Stimulated activated CD8-positive, alpha-beta memory T cell treated with anti-CD3 and anti-CD28 coated beads, Interleukin-12 subunit alpha, Interleukin-12 subunit beta, amount 100 ng/mL, for 4 hours (primary cell): ENCODE data around the gene ENPP4.
"Not testable (repeated sequence)": the region's sequence is repeated elsewhere in the genome, so short reads cannot be mapped to it uniquely, and the experiment has no call there.

Source experiments
- DNase-seq: peaks from one replicate; pipeline ENCODE4 v3.0.0-alpha.2; 2020; ENCODE audit warnings: low read depth

The ENPP4 gene

DNA sequence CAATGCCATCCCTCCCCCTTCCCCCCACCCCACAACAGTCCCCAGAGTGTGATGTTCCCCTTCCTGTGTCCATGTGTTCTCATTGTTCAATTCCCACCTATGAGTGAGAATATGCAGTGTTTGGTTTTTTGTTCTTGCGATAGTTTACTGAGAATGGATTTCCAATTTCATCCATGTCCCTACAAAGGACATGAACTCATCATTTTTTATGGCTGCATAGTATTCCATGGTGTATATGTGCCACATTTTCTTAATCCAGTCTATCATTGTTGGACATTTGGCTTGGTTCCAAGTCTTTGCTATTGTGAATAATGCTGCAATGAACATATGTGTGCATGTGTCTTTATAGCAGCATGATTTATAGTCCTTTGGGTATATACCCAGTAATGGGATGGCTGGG, 1.5 kb downstream of the ENPP4 start:
- not testable (repeated sequence) for DNase-seq

- DNase-seq: no peak
These were observed 4.4 kb downstream of the ENPP4 start for GRCh38 chr6:46134216-46134615.

DNA sequence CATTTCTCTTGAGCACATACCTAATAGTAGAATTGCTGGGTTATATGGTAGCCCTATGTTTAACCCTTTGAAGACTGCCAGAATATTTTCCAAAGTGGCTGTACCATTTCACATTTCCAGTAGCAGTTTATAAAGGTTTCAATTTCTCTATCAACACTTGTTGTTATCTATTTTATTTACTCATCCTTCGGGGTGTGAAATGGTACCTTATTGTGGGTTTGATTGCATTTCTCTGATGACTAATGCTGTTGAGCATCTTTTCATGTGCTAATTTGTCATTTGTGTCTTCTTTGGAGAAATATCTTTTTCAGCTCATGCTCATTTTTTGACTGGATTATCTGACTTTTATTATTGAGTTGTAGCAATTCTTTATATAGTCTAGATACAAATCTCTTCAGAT, 5.4 kb downstream of the ENPP4 start:
- DNase-seq: no peak

GRCh38 chr6:46136831-46137230, 7.0 kb downstream of the ENPP4 start:
- no peak for DNase-seq

- no peak for DNase-seq
These were observed 7.6 kb downstream of the ENPP4 start for GRCh38 chr6:46137387-46137786.

GRCh38 chr6:46138281-46138680, 8.5 kb downstream of the ENPP4 start:
- no peak for DNase-seq

DNA sequence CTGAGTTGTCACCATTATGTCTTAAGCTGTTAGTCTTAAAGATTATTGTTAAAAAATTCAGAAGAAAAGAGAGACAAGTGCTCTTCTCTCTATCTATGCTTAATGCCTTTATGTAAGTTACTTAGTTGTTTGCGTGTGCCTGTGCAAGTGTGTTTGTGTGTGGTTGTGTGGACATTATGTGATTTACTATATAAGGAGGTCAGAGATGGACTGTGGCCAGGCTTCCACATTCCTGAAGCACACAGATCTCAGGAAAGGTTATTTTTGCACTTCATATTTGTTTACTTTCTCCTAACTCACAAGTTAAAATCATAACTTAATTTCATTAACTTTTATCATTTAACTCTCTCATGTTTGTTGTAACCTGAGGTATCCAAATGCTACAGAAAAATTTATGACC, 14.5 kb downstream of the ENPP4 start:
- no peak for DNase-seq

GRCh38 chr6:46149066-46149465, 19.3 kb downstream of the ENPP4 start:
- DNase-seq: not testable (repeated sequence)

DNA sequence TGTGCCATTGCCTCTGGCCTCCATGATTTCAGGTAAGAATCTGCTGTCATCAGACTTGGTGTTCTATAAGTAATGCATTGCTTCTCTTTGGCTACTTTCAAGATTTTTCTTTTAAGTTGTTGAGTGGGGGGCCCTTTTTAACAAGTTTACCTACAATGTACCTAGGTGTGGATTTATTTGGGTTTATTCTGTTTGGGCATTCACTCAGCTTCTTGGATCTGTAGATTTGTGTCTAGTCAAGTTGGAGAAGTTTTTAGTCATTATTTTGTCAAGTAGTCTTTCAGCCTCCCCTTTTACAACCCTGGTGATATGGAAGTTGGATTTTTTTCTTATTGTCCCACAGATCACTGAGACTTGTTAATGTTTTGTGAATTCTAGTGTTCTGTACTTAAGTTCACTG, 26.9 kb downstream of the ENPP4 start:
- DNase-seq: no peak

DNA sequence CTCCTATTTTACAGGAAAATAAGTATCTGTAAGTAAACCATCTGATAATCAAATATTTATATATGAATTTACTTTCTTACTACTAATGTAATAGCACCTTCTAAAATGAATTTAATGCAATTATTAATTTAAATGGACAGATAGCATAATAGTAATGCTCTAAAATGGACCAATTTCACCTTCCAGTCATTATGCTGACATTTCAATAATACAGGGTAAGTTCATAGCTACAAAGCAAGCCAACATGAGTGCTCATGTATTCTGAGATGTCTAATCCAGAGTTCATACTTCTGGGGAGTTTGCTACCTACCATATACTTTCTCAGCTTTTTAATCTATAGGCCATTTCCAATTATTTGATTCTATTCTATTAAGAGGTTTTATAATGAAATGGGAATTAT, 29.4 kb downstream of the ENPP4 start:
- DNase-seq: no peak

GRCh38 chr6:46160102-46160501, 30.3 kb downstream of the ENPP4 start:
- no peak for DNase-seq

DNA sequence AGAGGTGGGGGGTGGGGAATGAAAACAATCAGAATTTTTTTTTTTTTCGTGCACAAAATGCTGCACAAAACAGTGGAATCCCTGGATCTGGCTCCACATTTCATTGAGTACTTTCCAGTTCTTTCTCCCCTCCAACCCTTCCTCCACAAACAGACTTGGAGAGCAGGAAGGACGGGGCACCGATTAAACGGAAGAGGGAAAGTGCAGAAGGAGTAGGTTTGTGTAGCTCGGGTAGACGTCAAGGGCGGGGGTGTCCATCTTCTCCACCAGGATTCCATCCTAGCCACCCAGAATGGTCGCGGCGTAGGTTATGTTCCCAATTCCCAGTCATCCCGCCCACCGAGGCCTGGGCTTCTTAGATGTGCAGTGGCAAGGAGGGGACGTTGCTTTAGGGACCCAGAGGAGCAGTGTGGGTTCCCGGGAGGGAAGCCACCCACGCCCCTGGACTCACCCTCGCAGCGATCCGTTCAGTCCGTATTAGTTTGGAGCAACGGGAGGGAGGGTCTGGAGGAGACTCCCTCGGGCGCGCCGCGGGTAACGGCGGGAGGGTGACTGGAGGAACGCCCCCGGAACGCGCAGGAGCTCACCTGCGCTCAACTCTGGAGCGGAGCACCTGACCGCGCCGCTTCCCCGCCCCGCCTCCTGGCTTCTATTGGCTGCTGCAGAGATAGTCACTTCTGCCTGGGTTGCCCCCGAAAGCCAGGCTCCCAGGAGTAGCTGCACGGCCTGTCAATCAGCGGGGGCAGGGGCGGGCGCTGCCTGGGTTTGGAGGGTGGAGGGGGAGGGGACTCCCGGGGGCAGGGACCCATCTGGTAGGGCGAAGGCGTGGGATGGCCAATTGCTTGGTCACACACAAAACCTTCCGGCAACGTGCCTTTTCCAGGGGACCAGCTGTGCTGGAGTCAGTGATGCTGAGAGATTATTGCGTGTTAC, 40.8 kb downstream of the ENPP4 start, which contains the start of gene ENPP5:
Gene ENPP5 (minus strand): TSS at position 624 of the 933 bp plus-strand sequence. CDS start 2,718 bp downstream, outside the sequence.
- peak; percentile 69 for DNase-seq

DNA sequence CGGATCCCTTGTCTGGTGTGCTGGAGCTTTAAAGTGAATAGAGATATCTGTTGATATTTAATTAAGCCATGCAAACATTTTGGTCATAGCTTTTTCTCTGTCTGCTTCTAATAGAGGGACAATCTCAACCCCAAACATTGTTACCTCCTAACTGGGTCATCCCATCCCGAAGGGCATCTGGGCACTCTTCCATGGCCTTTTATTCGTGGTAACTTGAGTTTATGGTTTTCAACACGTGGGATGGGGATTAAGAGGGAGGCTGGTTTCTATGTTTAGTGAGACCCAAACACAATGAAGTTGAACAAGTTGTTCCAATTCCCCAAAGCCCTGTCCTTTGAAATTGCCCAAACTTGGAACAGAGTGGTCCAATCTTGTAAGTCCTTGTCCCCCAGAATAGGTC, 42.4 kb downstream of the ENPP4 start:
- DNase-seq: no peak

GRCh38 chr6:46174904-46175303, 45.1 kb downstream of the ENPP4 start:
- no peak for DNase-seq

GRCh38 chr6:46175446-46175845, 45.7 kb downstream of the ENPP4 start:
- DNase-seq: no peak

GRCh38 chr6:46175976-46176375, 46.2 kb downstream of the ENPP4 start:
- no peak for DNase-seq

DNA sequence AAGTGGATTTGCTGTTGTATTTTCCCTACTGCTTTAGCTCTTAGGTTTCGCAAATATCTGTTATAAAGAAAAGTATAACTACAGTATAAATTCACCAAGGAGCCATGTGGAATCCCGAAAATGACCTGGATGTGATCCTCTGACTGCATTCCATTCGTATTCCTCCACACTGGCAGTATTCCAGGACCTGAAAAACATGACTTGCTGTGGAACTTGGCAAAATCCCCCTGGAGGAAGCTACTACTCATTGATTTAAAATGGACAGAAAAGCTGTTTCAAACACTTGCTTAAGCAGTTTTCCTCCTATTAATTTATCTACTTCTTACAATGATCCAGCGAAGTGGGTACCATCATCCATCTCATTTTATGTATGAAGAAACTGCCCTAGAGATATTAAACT, 54.3 kb downstream of the ENPP4 start:
- no peak for DNase-seq

DNA sequence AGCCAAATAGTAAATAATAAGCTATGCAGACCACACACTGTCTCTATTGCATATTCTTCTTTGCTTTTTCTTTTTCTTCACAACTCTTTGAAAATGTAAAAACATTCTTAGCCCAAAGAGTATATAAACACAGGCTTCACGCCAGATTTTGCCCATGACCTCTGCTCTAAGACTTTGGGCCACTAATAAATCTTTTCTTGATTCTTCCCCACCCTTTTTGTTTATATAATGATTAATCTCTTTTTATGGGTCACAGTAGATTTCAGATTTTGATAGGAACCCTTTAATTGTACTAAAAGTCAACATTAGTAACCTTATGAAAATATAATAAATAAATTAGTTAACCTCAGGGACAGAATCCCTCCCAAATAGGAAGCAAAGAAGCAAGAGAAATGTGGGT, 56.8 kb downstream of the ENPP4 start:
- DNase-seq: no peak

- no peak for DNase-seq
These were observed 59.9 kb downstream of the ENPP4 start for GRCh38 chr6:46189726-46190125.

DNA sequence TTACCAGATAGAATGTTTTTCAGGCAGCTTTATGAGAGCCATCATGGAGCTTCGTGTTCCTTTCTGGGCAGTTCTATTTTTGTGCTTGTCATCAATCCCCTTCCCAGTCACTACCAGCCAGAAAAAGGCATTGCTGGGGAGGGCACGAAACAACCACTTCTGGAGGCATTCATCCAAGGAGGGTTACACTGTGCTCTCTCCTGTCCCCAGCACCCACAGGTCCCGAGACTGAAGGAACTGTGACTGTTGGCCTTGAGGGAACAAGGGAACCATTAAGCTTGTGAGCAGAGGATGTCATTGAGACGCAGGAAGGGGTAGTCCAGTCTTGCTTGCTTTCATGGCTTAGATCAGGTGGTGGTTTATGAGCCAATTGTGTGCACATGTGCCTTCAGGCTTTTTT, 61.1 kb downstream of the ENPP4 start:
- DNase-seq: no peak

DNA sequence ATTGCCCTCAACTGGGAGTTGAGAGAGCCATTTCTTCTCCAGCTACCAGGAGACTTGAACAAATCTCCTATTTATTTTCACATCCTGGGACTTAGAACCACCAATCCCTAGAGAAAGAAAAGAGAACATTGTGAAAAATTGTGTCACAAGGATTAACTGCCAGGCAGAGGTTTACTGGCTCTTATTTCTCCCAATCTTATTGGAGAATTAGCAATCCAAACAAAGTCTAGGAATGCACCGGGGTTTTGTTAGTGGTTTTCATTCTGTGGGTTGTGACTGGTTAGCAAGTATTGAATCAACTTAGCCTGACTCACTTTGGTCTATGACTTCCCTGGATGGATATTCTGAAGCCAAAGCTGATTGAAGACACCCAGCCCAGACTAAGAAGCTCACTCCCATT, 62.2 kb downstream of the ENPP4 start:
- DNase-seq: no peak
